HG02642 (cell line): ENCODE results near the gene TBXAS1.

Source experiments
- ATAC-seq: cut with Tn5 transposase; IDR thresholded peaks from one replicate; pipeline ENCODE4 v1.9.1; 2021; ENCODE audit warnings: mild to moderate bottlenecking; ENCODE audit not compliant: unreplicated experiment, poor library complexity

The TBXAS1 gene

DNA sequence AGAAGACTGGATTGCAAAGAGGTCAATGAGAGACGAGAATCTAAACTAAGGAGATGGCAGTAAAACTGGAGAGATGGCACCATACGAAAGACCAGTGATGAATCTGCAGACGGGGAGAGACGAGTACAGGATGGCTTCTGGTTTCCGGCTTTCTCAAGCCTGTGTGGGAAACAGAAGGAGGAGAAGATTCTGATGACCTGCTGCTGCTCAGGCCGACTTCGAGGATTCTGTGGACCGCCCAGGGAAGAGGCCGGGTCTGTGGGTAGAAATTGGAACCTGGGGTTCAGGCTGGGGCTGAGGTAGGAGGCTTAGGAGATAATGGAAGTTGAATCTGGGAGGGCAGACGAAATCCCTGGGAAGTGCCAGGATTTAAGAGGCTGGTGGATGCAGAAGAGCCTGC, 185.1 kb downstream of the TBXAS1 start:
- no peak for ATAC-seq

- no peak for ATAC-seq
These were observed 186.5 kb downstream of the TBXAS1 start for GRCh38 chr7:140015471-140015970.

- ATAC-seq: no peak
These were observed 187.5 kb downstream of the TBXAS1 start for GRCh38 chr7:140016540-140016939.

GRCh38 chr7:140017034-140017433, 188.0 kb downstream of the TBXAS1 start:
- ATAC-seq: no peak

DNA sequence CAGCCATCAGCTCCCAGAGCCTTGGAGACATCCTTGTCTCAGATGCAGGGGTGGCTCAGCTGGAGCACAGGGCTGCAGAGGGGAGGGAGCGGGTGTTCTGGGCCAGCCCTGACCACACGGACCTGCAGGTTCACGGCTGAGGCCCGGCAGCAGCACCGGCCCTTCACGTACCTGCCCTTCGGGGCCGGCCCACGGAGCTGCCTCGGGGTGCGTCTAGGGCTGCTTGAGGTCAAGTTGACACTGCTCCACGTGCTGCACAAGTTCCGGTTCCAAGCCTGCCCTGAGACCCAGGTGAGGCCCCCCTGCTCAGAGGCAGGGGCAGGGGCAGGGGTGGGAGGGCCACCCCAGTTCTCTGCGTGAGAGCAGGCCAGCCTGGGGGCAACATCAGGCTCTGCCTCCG, 188.5 kb downstream of the TBXAS1 start:
- no peak for ATAC-seq

DNA sequence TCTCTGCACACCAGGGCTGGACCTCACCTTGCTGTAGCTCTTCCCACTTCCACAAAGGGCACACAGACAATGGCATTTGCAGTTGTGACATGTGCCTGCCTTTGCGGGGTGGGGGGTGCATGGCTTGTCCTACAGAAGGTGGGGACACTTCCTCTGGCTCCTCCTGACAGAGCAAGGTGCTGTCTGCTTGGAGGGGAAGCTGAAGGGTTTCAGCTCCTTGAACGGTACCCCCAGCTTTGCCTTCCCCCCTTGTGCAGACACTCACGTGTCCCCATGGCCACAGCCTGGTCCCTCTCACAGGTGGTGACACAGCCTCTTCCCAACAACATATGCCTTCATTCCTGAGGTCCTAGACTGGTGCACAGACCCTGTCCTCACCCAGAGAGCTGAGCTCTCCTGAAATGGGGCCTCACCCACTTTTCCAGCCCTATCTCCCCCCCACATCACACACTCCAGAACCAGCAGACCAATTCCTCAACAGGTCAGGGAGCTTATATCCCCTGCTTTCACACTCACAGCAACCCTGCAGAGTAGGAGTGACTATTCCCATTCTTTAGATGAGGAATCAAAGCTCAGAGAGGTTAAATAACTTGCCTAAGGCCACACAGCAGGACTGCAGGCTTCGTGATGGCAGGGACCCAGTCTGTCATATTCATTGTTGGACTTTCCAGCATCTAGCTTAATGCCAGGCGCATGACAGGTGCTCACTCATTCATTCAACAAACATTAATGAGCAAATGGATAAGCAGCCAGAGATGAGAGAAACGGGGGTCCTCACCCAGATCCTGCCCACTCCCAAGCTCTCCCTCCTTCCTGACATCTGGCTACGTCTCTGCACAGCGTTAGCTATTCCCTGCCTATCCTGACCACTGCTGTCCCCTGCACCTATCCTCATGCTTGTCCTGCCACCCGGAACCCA, 189.3 kb downstream of the TBXAS1 start:
- ATAC-seq: no peak

DNA sequence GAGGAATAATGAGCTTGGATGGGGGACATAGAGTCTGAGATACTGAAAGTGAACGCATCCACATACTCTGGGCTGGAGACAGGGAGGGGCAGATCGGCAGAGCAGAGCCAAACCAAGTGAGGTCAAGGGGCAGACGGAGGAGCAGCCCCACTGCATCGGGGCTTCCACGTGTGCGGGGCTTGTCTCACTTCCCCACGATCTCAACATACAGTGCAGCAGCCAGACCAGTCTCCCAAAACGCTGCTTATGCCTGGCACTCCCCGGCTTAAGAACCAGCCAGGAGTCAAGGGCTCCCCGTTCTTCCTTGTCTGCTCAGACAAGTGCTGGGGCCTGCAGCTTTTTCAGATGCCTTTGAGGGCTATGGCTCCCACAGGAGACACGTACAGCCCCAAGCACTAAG, 190.1 kb downstream of the TBXAS1 start:
- ATAC-seq: no peak

DNA sequence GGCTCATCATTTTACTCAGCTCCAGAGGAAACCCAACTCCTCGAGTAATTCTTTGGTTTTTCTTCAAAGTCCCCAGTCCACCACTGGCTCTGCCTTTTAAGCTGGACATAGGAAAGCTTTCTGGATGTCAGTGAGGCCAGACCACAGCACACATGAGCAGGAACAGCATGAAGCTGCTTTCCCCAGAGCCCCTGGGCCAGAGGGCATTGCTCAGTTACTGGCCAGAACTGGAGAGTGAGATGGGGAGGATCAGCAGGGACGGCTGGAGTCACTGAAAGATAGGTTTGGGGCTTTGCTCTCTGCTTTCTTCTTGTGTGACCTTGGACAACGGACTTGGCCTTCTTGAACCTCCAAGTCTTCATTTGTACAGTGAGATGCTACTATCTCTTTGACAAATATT, 190.5 kb downstream of the TBXAS1 start:
- no peak for ATAC-seq

- no peak for ATAC-seq
These were observed 192.5 kb downstream of the TBXAS1 start for GRCh38 chr7:140021603-140022002.

GRCh38 chr7:140022582-140023211, 193.6 kb downstream of the TBXAS1 start:
- no peak for ATAC-seq

GRCh38 chr7:140023728-140024127, 194.7 kb downstream of the TBXAS1 start:
- ATAC-seq: no peak

DNA sequence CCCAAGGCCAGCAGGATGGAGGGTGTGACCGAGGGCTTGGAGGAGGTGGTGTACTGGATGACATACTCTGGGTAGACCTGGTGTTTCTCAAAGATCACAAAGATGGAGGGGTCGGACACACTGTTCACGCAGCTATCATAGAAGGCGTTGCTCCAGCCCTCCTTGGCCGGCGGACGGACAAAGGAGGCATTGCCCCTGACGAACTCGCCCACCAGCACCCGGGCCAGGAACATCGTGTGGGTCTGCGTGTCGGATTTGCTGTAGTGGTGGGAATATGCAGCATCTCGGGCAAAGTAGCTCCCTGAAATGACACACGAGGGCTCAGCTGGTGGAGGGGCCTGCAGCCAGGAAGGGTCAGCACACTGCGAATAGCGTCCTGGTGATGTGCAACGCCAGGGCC, 195.5 kb downstream of the TBXAS1 start:
- ATAC-seq: no peak

GRCh38 chr7:140025241-140025640, 196.2 kb downstream of the TBXAS1 start:
- no peak for ATAC-seq

GRCh38 chr7:140025814-140026433, 196.9 kb downstream of the TBXAS1 start:
- ATAC-seq: no peak

DNA sequence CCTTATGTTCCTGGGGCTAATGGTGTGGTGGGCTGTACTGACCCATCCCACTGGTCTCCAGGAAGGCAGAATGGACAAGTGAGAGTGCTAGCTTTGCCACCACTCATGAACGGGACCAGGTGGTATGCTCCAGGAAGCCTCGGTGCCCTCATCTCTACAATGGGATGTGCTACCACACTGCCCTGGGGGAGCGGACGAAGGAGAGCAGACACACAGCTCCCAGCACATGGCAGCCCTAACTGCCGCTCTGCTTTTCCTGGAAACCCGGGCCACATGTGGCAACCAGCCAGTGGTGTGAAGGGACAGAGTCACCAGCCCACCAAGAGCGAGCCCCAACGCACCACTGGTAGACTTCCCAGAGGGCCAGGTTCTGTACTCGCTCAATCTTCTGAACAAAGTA, 197.9 kb downstream of the TBXAS1 start:
- ATAC-seq: no peak

- no peak for ATAC-seq
These were observed 198.8 kb downstream of the TBXAS1 start for GRCh38 chr7:140027858-140028257.

- no peak for ATAC-seq
These were observed 199.2 kb downstream of the TBXAS1 start for GRCh38 chr7:140028311-140028710.

GRCh38 chr7:140029072-140029471, 200.0 kb downstream of the TBXAS1 start:
- ATAC-seq: no peak

DNA sequence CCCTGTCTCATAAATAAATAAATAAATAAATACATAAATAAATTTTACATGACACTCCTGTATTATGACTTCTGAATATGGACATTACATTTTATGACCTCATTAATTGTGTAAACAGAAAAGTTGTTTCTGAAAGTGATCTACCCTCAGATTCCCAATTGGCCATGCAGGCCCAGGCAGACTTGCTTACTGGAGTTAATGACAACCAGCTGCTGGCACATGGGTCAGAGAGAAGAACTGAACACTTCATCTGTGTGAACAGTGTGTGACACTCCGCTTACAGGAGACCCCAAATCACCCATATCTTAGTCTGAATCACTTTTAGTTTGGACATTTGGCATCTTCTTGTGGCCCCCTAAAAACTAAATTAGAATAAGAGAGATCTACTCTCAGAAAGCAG, 202.3 kb downstream of the TBXAS1 start:
- ATAC-seq: no peak

- no peak for ATAC-seq
These were observed 204.0 kb downstream of the TBXAS1 start for GRCh38 chr7:140033036-140033435.

GRCh38 chr7:140033779-140034363, 204.8 kb downstream of the TBXAS1 start:
- no peak for ATAC-seq
